Endothelial cell of umbilical vein (primary cell): ENCODE results near the gene RFX7. TPM values are rescaled to one million over a fixed set of nuclear protein-coding genes. Genes with fewer than 3 reads are reported as not detected.

Experiments used
- BruUV-seq: library from RNA; stranded (reverse); fragments of 400-500 nt; replicated peaks from 2 replicates; lab custom pipeline; 2021; lab: Mats Ljungman, UMichigan
- CTCF ChIA-PET: fragments of 300-600, 350-600 bp; sonication (Branson Sonifier 250); formaldehyde crosslinking; loops from one replicate; lab custom pipeline; 2021; ENCODE audit warnings: antibody characterized with exemption, inconsistent platforms; lab: Charles Lee
- POLR2A ChIA-PET: fragments of 300-600, 350-600 bp; sonication (Branson Sonifier 250); formaldehyde crosslinking; loops from one replicate; lab custom pipeline; 2021; ENCODE audit warnings: antibody characterized with exemption, inconsistent platforms; lab: Charles Lee
- DNase-seq: peaks from one replicate; pipeline ENCODE4 v3.0.0-alpha.2; 2011; ENCODE audit warnings: low read depth, low spot score
- FAIRE-seq: peaks from 2 replicates; lab custom pipeline; 2011; peaks lifted over from hg19 to GRCh38; lab: Jason Lieb, UNC
- H2AFZ ChIP-seq: 2 replicates; pipeline ENCODE4 v1.6.0; 2012; ENCODE audit warnings: low read depth, low read length, control low read depth, inconsistent platforms
- H3K27ac ChIP-seq: 2 replicates; pipeline ENCODE4 v1.5.1; 2011; ENCODE audit warnings: low read depth, mild to moderate bottlenecking, control low read depth, low read length, moderate library complexity; ENCODE audit not compliant: insufficient read depth
- H3K27me3 ChIP-seq, 2 experiments: 2 replicates each; pipeline versions ENCODE4 v1.6.0 to v1.6.1; 2011; ENCODE audit warnings: low read length in 2 of 2, mixed read lengths in 1 of 2; ENCODE audit not compliant: control insufficient read depth in 2 of 2, insufficient read depth in 2 of 2
- H3K36me3 ChIP-seq, 2 experiments: 2 replicates in 1 of 2; 3 replicates in 1 of 2; pipeline ENCODE4 v1.5.1; 2011; ENCODE audit warnings: low read length in 2 of 2, mild to moderate bottlenecking in 1 of 2, moderate library complexity in 1 of 2; ENCODE audit not compliant: control insufficient read depth in 2 of 2, insufficient read depth in 2 of 2; ENCODE audit errors: extremely low read depth in 1 of 2
- H3K4me1 ChIP-seq: 3 replicates; pipeline ENCODE4 v1.5.1; 2011; ENCODE audit warnings: mild to moderate bottlenecking, low read length; ENCODE audit not compliant: control insufficient read depth, insufficient read depth; ENCODE audit errors: extremely low read depth
- H3K4me2 ChIP-seq: 2 replicates; pipeline ENCODE4 v1.6.1; 2011; ENCODE audit warnings: low read length, control low read depth, mixed read lengths; ENCODE audit not compliant: insufficient read depth
- H3K4me3 ChIP-seq, 3 experiments: fragments of 200-600 bp in 1 of 3; sonication (generic), shearing (Covaris generic) in 1 of 3; replicated peaks in 1 of 3; 2 replicates each; pipeline ENCODE4 v1.5.1; 2011 to 2016; ENCODE audit warnings: control low read depth in 3 of 3, low read length in 3 of 3, mild to moderate bottlenecking in 2 of 3, inconsistent platforms in 1 of 3, low read depth in 1 of 3, moderate library complexity in 1 of 3; ENCODE audit not compliant: insufficient read depth in 1 of 3
- H3K79me2 ChIP-seq: 2 replicates; pipeline ENCODE4 v1.6.0; 2012; ENCODE audit warnings: low read length, inconsistent platforms; ENCODE audit not compliant: control insufficient read depth, insufficient read depth
- H3K9ac ChIP-seq: replicated peaks from 2 replicates; pipeline ENCODE3; 2011; ENCODE audit warnings: low read length, control low read depth; ENCODE audit not compliant: insufficient read depth; ENCODE audit errors: extremely low read depth
- H3K9me1 ChIP-seq: replicated peaks from 3 replicates; pipeline ENCODE4 v1.6.0; 2011; ENCODE audit warnings: mild to moderate bottlenecking, low read length; ENCODE audit not compliant: control insufficient read depth, insufficient read depth; ENCODE audit errors: extremely low read depth
- H3K9me3 ChIP-seq: replicated peaks from 2 replicates; pipeline ENCODE4 v1.5.1; 2012; ENCODE audit warnings: low read length, inconsistent platforms; ENCODE audit not compliant: control insufficient read depth, insufficient read depth
- H4K20me1 ChIP-seq: replicated peaks from 2 replicates; pipeline ENCODE3; 2011; ENCODE audit warnings: mild to moderate bottlenecking, low read length; ENCODE audit not compliant: control insufficient read depth, insufficient read depth; ENCODE audit errors: extremely low read depth
- CTCF ChIP-seq, 2 donors: IDR thresholded peaks; 1 replicate in 1 of 2; 2 replicates in 1 of 2; pipeline ENCODE4 v1.5.1; 2011; ENCODE audit warnings: low read length in 2 of 2, mild to moderate bottlenecking in 2 of 2, moderate library complexity in 2 of 2, control low read depth in 1 of 2, inconsistent platforms in 1 of 2, low read depth in 1 of 2; ENCODE audit not compliant: insufficient read depth in 1 of 2; ENCODE audit errors: extremely low read depth in 1 of 2
- EZH2 ChIP-seq: IDR thresholded peaks from 2 replicates; pipeline ENCODE4 v1.6.1; 2012; ENCODE audit warnings: borderline replicate concordance, low read depth, mild to moderate bottlenecking, moderate library complexity, low read length, inconsistent platforms; ENCODE audit not compliant: severe bottlenecking
- FOS ChIP-seq: IDR thresholded peaks from 2 replicates; pipeline ENCODE4 v1.6.1; 2011; ENCODE audit warnings: mild to moderate bottlenecking, low read length, moderate library complexity, borderline replicate concordance; ENCODE audit not compliant: insufficient read depth
- GATA2 ChIP-seq: IDR thresholded peaks from 2 replicates; pipeline ENCODE4 v1.7.0; 2011; ENCODE audit warnings: low read depth, mild to moderate bottlenecking, moderate library complexity, mixed read lengths, low read length; ENCODE audit not compliant: insufficient read length, insufficient read depth
- JUN ChIP-seq: IDR thresholded peaks from 2 replicates; pipeline ENCODE4 v1.6.1; 2011; ENCODE audit warnings: borderline replicate concordance, low read depth; ENCODE audit not compliant: insufficient read length, insufficient read depth
- MAX ChIP-seq: IDR thresholded peaks from 2 replicates; pipeline ENCODE4 v1.6.1; 2011; ENCODE audit not compliant: insufficient read depth, insufficient read length
- MYC ChIP-seq: IDR thresholded peaks from one replicate; pipeline ENCODE4 v1.6.1; 2011; ENCODE audit warnings: mild to moderate bottlenecking, low read depth, low read length
- POLR2A ChIP-seq: IDR thresholded peaks from 2 replicates; pipeline ENCODE4 v1.6.1; 2012; ENCODE audit warnings: low read depth, mild to moderate bottlenecking, control low read depth, low read length
- POLR2AphosphoS5 ChIP-seq: IDR thresholded peaks from 2 replicates; pipeline ENCODE4 v1.6.1; 2012; ENCODE audit warnings: low read depth, mild to moderate bottlenecking, control low read depth, low read length, moderate library complexity; ENCODE audit not compliant: insufficient read depth
- dilution Hi-C: fragments of 300-500 bp; cut with MboI; formaldehyde crosslinking; loops from one replicate; pipeline ENCODE4 v1.15.0; 2019; ENCODE audit warnings: low sequenced_read_pairs; ENCODE audit not compliant: extremely low pct_ligation_motif_present
- intact Hi-C: fragments of 100-400 bp; cut with micrococcal nuclease; formaldehyde crosslinking; loops from one replicate; pipeline ENCODE4 v1.10.0; 2022
- polyA plus RNA-seq, 4 experiments: library from polyadenylated mRNA; depleted of rRNA in 3 of 4; stranded (reverse) in 3 of 4; unstranded in 1 of 4; fragments of >200 nt; gene quantifications; 2 replicates each; pipeline versions ENCODE4 v1.2.1 to v1.2.3, GENCODE V29; 2011 to 2012; ENCODE audit warnings: missing spikeins in 1 of 4
- small RNA-seq: library from RNA; depleted of rRNA; stranded (forward); fragments of <200 nt; gene quantifications from one replicate; pipeline ENCODE3, GENCODE V24; 2012; ENCODE audit warnings: low replicate concordance, low read depth; ENCODE audit not compliant: insufficient read depth, insufficient read length
- total RNA-seq: library from RNA; stranded (reverse); gene quantifications from 2 replicates; pipeline ENCODE4 v1.2.3, GENCODE V29; 2021

Gene RFX7
- total and polyA plus RNA-seq, 2 donors (not counting 3 experiments of a cell fraction or from before 2014, with no cell fraction given) = 6.3 to 23.0 TPM

- Histone ChIP-seq H4K20me1 (no peaks in the 10 kb centered on the region), H3K27ac (no peak overlapping the region), H3K27me3 (no peaks in the 10 kb centered on the region), H3K79me2 (no peaks in the 10 kb centered on the region), H3K9me3 (no peaks in the 10 kb centered on the region), H3K9me1 (no peaks in the 10 kb centered on the region), H3K36me3 (no peaks in the 10 kb centered on the region), H3K9ac (no peak overlapping the region), H3K4me1 (peaks cover 17% of the 10 kb centered on the region), H3K4me2 (no peak overlapping the region), H2AFZ (peak overlapping the region; percentile 21), H3K4me3 (no peak overlapping the region)
- BruUV-seq = no TSS peak
- TF ChIP-seq FOS (no peak), MYC (no peak), POLR2AphosphoS5 (no peak), MAX (no peak), GATA2 (no peak), JUN (no peak), POLR2A (no peak), EZH2 (no peak), CTCF (IDR thresholded peaks at IDR 0.05; ENCODE audit: extremely low read depth in 1 of 2, insufficient read depth in 1 of 2, low read depth in 1 of 2, low read length in 2 of 2) (no peak)
- CTCF ChIA-PET = no interaction called here
- intact Hi-C loops (no loop called here), dilution Hi-C loops (no loop called here)
- DNase-seq (peak; percentile 10), FAIRE-seq (no peak)
- POLR2A ChIA-PET = no interaction called here
Measured at GRCh38 chr15:56038015-56038414, 205.7 kb downstream of the RFX7 start.

Small RNA genes within 50 kb of the gene (small RNA-seq; reads per million reads assigned to genes)
- gene CD24P2 = not detected
- gene RNU6-1287P = not detected

Other genes with a start within 250 kb of the RFX7 start
- 1.7 and 2.5 TPM in 2 replicates for gene TEX9, start 121.5 kb upstream of the RFX7 start, total RNA-seq
- gene TEX9, start 121.5 kb upstream of the RFX7 start, polyA plus RNA-seq = 0.30 and 0.33 TPM in 2 replicates
- gene MNS1, start 221.3 kb upstream of the RFX7 start, total RNA-seq = 2.3 and 2.6 TPM in 2 replicates
- 0.11 and 0.25 TPM in 2 replicates for gene MNS1, start 221.3 kb upstream of the RFX7 start, polyA plus RNA-seq